BJ (cell line): ENCODE measurements around the gene CCDC141. TPM values are rescaled to one million over a fixed set of nuclear protein-coding genes. Genes with fewer than 3 reads are reported as not detected.

Experiments
- CTCF ChIA-PET: fragments of 350-600 bp; formaldehyde crosslinking; extraction: SDS; loops from one replicate; lab custom pipeline; 2021; ENCODE audit warnings: antibody characterized with exemption, inconsistent platforms; lab: Yijun Ruan, JAX
- POLR2A ChIA-PET: fragments of 300-600 bp; sonication (Branson Sonifier 250); formaldehyde crosslinking; extraction: SDS; loops from one replicate; lab custom pipeline; 2021; ENCODE audit warnings: antibody characterized with exemption; lab: Charles Lee
- DNase-seq: peaks from one replicate; pipeline ENCODE4 v3.0.0-alpha.2; 2011; ENCODE audit warnings: low read depth
- H3K27me3 ChIP-seq: 2 replicates; pipeline ENCODE4 v1.6.0; 2011; ENCODE audit warnings: low read length; ENCODE audit not compliant: control insufficient read depth, insufficient read depth
- H3K36me3 ChIP-seq: 2 replicates; pipeline ENCODE4 v1.5.1; 2011; ENCODE audit warnings: low read length; ENCODE audit not compliant: control insufficient read depth, insufficient read depth
- H3K4me3 ChIP-seq: 2 replicates; pipeline ENCODE4 v1.5.1; 2011; ENCODE audit warnings: low read depth, mild to moderate bottlenecking, control low read depth, low read length
- CTCF ChIP-seq: IDR thresholded peaks from 2 replicates; pipeline ENCODE4 v1.5.1; 2011; ENCODE audit warnings: low read depth, mild to moderate bottlenecking, control low read depth, inconsistent platforms, low read length, moderate library complexity; ENCODE audit not compliant: insufficient read depth
- polyA plus RNA-seq: library from polyadenylated mRNA; depleted of rRNA; stranded (reverse); fragments of >200 nt; gene quantifications from 2 replicates; pipeline ENCODE4 v1.2.3, GENCODE V29; 2011

The CCDC141 gene
- polyA plus RNA-seq, 1 experiment: not detected

- CTCF ChIA-PET: interaction anchor here (1.9 kb wide), 1 partner anchor 26 kb away, joined by 4 read pairs; no protein-coding TSS in a partner anchor
- POLR2A ChIA-PET: no interaction called here
- no peak for DNase-seq
- Histone ChIP-seq H3K27me3 (no peaks in the 10 kb centered on the region), H3K36me3 (no peaks in the 10 kb centered on the region), H3K4me3 (no peak overlapping the region)
- TF ChIP-seq CTCF: no peak
Measured at GRCh38 chr2:178863856-178864620, 185.9 kb downstream of the CCDC141 start.

- ChIA-PET CTCF (interaction anchor here (1.9 kb wide), 1 partner anchor 27 kb away, joined by 4 read pairs; no protein-coding TSS in a partner anchor), POLR2A (no interaction called here)
- Histone ChIP-seq H3K27me3 (no peaks in the 10 kb centered on the region), H3K36me3 (no peaks in the 10 kb centered on the region), H3K4me3 (no peak overlapping the region)
- no peak for DNase-seq
- TF ChIP-seq CTCF: no peak
Measured at GRCh38 chr2:178863130-178863855, 186.6 kb downstream of the CCDC141 start.

- no peak for DNase-seq
- Histone ChIP-seq H3K27me3 (no peaks in the 10 kb centered on the region), H3K36me3 (no peaks in the 10 kb centered on the region), H3K4me3 (no peak overlapping the region)
- ChIA-PET POLR2A (no interaction called here), CTCF (no interaction called here)
- TF ChIP-seq CTCF: no peak
Measured at GRCh38 chr2:178860551-178860950, 189.4 kb downstream of the CCDC141 start.

- no peak for TF ChIP-seq CTCF
- Histone ChIP-seq H3K36me3 (no peaks in the 10 kb centered on the region), H3K27me3 (no peaks in the 10 kb centered on the region), H3K4me3 (no peak overlapping the region)
- no peak for DNase-seq
- POLR2A ChIA-PET: no interaction called here
- CTCF ChIA-PET: no interaction called here
Measured at GRCh38 chr2:178859730-178860129, 190.2 kb downstream of the CCDC141 start.

GRCh38 chr2:178858896-178859625 is 190.9 kb downstream of the CCDC141 start:
- no peak for DNase-seq
- ChIA-PET POLR2A (no interaction called here), CTCF (no interaction called here)
- Histone ChIP-seq H3K4me3 (no peak overlapping the region), H3K36me3 (no peaks in the 10 kb centered on the region), H3K27me3 (no peaks in the 10 kb centered on the region)
- TF ChIP-seq CTCF: no peak
